ENCODE results near the gene MYCN. TPM values are rescaled to one million over a fixed set of nuclear protein-coding genes. Genes with fewer than 3 reads are reported as not detected.
"Not testable (repeated sequence)": the region's sequence is repeated elsewhere in the genome, so short reads cannot be mapped to it uniquely, and the experiment has no call there.

Gene MYCN
- polyA plus RNA-seq (ENCODE audit: insufficient read length), result 6.3 TPM

DNA sequence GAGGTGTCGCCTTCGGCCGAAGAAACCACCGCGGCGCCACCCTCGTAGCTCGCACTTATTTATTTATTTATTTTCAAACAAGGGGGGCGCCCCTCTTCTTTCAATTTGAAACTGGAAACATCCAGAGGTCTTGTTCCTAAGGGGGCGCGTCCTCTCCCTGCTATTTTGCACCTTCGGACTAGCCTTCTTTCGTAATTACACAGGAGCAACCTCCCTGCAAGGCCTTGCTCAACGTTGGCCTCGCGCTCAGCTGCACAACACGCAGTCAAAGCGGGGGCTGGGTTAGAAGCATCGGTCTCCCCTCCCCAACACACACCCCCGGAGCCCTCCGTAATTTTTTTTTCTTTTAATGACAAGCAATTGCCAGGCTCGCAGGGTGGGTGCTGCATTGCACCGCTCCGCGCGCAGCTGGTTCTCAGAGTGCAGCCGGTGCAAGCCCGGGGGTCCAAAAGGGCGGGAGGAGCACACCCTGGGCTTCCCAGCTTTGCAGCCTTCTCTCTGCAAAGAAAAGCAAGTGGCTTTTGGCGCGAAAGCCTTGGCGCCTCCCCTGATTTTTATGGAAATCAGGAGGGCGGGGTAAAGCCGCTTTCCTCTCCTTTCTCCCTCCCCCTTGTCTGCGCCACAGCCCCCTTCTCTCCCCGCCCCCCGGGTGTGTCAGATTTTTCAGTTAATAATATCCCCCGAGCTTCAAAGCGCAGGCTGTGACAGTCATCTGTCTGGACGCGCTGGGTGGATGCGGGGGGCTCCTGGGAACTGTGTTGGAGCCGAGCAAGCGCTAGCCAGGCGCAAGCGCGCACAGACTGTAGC, at the start of gene MYCN:
TSS of gene MYCN (plus strand) at position 697 of the 807 bp plus-strand sequence. CDS start 1,515 bp downstream, outside the sequence.
- peak; percentile 77 for DNase-seq

DNA sequence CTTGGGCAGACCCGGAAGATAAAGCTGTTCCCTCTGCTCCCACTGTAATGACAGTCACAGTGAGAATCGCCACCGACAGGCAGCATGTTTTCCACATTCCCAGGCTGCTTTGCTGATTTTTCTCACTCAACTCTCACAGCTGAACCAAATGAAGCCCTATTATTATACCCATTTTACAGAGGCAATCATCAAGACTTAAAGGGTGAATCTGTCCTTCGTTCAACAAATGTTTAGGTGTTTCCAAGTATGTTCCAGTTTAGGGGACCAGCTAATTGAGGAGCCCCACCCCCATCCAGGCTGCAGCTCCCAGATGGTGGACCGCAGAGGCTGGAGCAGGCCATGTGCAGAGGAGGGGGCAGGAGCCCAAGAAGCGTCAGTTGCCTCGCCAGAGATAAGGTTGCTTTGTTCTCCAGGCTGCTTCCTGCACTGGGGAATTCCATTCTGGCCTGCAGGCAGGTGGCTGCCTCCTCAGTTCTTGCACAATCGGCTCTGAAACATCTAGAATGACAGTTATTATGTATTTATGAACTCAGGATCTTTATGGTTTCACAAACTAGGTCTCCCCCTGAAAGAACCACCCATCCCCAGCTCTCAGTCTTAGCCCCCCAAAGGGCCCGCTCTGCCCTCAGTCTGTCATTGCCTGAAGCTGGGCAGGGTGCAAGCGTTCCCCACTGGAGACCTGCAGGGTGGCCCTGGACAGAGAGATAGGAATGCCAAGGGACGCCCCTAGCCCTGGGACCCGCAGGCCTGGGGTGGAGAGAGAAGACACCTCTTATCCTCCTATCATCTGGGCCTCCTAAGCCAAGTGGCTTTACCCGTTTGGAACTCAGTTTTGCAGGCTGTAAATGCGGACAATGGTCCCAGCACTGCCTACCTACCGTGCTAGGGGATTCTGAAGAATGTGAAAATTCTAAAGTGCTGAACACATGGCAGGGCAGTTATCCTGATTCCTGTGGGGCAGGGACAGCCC, 49.1 kb upstream of the MYCN start:
- no peak for DNase-seq

DNA sequence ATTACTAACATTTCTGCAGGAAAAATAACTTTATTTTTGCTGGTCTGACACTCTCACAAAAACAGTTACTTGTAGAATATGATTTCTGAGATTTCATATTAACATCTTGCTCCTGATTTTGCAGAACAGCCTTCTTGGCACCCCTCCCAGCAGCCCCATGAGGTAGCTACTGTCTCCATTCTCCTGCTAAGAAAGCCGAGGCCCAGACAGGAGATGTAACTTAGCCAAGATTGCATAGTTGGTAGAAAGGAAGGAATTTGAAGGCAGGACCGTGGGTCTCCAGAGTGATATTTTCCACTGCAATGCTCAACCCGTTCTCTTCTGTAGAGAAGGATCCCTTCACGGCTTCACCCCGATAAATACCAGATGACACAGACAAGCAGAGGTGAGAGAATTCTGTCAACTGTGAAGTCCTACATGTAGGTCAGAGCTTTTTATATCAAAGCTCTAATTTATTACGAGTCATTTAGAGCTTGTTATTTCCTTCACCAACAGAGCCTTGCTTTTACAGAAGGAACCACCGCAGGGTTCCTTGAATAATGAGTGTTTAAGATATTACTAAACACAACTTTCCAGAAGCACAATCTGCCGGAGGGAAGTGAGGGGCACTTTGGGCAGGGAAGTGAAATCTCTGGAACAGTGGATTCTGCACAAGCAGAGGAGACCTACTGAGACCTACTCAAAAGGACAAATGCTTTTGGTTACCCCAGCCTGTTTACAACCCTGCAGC, 48.0 kb upstream of the MYCN start:
- no peak for DNase-seq

DNA sequence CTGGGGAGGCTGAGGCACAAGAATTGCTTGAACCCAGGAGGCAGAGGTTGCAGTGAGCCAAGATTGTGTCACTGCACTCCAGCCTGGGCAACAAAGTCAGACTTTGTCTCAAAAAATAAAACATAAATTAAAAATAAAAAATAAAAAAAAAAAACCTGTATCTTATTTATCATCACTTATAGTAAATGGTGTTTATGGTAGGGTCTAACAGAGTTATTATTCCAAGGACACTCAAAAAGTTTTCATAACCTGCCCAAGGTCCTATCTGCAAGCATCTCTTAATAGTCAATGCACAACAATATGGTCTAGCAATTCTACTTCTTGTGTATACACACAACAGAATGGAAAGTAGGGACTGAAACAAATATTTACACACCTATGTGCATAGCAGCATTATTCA, 47.3 kb upstream of the MYCN start:
- no peak for DNase-seq

DNA sequence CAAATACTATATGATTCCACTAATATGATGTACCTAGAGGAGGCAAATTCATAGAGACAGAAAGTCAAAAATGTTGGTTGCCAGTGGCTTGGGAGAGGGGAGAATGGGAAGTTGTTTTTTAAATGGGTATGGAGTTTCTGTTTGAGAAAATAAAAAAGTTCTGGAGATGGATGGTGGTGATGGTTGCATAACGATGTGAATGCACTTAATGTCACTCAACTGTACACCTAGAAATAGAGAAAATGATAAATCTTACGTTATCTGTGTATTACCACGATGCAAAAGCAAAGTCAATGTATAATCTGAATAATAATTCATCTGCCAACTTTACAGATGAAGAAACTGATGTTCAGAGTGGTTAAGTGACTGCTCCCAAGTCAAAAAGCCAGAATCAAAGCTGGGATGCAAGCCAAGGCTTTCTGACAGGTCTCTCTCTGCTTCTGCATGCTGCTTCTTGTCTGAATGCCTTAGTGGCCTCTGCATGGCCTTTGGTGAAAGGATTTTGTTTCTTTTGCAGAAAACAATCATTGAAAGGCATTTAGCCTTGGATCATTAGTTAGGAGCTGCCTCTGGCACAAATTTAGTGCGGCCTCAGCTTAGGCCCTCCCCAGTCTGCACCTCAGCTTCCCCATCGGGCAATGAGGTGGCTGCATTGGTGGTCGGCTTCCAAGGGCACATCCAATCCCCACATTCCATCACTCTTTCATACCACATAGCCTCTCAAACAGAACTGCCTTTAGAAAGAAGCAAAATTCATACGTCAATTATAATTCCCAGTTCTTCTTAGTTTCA, 46.5 kb upstream of the MYCN start:
- no peak for DNase-seq

DNA sequence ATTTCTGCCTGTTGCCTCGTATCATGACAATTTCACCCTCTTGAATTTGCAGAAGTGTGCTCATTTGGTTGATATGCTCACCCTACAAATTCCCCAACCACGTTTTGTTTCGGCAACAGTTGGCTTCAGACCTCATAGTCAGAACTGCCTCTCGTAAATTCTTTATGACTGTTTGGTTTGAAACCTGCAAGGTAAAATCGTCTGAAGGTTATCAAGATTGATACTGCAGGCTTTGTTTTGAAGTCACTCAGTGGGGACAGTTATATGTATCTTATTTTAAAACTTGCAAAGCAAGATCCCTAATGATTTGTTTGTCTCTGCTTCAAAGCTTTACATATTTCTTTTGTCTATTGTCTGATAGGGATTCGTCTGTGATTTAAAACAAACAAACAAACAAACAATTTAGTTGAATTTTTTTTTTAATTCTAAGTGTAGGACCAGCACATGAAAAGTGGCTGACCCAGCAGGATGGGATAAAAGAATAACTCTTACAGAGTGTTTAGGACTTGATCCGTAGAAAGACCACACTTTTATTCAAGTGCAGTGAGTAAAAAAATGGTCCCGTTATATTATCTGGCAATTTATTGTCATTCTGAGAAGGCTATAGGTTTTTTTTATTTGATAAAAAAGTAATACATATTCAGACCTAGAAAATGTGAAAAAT, 45.7 kb upstream of the MYCN start:
- DNase-seq, result no peak

DNA sequence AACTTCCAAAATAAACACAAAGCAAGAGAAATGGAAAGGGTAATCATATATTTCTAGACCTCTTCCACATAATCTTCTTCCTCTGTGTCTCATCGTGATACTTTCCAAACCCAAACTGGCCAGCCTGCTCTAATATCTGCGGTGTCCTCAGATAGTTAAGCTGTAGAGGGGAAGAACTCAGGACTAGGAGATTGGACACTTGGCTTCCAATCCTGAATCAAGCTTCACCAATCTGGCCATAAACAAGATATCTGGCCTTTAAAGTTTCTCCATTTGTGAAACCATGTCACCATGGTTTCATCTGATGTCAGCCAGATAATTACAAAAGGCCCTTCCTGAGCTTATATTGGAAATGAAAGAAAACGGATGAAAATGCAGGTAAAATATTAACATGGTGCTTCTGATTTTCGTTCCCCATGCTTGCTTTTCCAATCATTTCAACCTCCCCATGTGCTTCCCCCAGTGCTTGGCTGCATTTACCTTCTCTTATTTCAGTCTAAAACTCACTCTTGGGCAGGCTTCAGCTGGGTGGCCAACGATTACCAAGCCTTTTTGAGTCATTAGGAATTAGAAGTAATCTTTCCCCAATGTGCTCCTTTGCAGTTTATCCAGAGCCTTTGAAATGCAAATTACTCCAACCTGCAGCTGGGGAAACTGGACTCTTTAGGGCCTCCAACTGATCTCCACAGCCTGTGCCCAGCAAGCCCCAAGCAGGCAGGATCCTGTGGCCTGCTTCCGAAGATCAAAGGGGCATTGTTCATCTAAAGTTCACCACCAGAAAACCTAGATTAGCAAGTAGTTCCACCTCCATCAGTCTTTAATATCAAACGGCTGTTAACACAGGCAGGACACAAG, 44.5 kb upstream of the MYCN start:
- DNase-seq, result no peak

DNA sequence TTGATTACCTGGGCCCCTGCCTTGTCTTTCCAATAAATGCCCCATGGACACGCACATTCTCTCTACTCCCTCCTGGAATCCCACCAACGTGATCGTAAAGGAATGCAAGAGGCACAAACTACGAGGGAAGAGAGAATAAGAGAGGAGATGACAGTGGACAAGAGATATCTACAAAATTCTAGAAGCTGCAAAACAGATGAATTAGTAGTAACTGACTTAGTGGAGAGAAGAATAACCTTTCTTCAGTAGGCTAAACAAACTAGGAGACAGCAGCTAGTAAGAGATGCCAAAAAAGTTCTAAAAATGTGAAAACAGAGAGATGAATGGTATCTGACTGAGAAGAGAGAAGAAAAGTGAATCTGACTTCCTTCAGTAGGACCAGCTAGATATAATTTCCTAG, 43.5 kb upstream of the MYCN start:
- no peak for DNase-seq

DNA sequence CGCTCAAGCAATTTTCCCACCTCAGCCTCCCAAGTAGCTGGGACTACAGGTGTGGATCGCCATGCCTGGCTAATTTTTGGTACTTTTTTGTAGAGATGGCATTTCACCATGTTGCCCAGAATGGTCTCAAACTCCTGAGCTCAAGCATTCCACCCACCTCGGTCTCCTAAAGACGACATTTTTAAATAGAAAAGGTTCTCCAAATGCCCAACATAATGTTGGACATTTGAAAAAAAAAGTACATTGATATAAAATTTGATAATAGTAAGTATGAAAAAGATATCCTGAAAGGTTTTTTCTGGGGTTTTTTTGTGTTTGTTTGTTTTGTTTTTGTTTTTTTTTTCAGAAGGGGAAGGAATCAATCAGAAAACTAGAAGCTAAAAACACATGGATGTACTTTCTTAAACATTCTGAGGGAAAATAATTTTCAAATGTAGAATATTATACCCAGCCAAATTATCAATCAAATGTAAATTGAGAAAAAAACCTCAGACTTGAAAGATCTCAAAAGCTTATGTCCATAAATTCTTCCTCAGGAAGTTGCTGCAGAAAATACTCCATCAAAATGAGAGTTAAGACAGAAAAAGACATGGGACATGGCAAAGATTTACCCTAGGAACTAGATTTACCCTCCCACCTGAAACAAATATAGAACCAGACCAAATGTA, 42.8 kb upstream of the MYCN start:
- no peak for DNase-seq

DNA sequence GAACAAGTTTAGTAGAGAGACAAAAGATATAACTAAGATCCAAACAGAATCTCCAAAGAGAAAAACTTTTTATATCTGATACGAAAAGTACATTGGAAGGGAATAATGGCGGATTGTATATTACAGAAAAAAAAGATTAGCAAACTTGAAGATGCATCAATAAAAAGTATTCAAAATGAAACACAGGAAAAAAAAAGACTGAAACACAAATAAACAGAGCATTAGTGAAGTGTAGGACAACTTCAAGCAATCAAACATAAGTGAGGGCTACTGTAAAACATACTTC, 41.1 kb upstream of the MYCN start:
- no peak for DNase-seq

DNA sequence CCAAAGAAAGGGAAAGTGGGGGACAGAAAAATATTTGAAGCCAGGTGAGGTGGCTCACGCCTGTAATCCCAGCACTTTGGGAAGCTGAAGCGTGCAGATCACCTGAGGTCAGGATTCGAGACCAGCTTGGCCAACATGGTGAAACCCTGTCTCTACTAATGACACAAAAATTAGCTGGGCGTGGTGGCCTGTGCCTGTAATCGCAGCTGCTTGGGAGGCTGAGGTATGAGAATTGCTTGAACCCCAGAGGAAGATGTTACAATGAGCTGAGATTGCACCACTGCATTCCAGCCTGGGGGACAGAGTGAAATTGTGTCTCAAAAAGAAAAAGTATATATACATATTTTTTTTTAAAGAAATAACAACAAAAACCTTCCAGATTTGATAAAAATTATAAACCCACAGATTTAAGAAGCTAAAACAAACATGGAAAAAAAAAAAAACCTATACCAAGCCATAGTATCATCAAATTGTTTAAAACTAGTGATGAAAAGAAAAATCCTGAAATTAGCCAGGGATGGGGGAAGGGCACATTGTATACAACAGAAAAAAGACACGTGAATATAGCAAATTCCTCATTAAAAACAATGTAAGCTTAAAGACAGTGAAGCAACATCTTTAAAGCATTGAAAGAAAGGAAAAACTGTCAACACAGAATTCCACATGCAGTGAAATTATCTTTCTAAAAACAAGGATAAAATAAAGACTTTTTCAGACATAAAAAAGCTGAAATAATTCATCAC, 40.4 kb upstream of the MYCN start:
- no peak for DNase-seq

DNA sequence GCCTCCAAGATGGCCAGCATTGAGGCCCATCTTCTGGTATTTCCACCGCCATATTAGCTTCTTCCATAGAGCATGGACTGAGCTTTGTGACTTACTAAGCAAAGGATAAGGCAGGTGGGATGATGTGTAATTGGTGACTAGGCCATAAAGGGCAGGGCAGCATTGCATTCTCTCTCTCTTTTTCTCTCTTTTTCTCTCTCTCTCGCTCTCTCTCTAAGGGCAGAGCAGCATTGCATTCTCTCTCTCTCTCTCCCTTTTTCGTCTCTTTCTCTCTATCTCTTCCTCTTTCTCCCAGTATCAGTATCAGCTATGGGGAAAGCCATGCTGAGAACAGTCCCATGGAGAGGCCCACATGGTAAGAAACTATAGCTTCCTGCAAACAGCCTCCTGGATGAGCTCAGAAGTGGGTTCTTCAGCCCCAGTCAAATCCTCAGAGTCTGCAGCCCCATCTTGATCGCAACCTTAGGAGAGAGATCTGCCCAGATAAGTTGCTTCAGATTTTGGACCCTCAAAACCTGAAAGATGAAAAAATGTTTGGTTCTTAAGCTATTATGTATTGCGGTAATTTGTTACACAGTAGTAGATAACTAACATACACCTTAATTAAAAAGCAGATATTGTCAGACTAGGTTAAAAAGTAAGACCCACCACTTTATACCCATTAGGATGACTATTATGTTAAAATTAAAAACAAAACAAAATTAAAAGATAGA, 39.1 kb upstream of the MYCN start:
- no peak for DNase-seq

DNA sequence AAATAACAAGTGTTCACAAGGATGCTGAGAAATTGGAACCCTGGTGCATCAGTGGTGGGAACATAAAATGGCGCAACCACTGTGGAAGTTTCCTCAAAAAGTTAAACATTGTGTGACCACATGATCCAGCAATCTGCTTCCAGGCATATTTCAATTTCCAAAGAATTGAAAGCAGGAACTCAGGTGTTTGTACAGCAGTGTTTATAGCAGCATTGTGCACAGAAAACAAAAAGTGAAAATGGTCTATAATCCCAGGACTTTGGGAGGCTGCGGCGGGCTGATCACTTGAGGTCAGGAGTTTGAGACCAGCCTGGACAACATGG, 38.6 kb upstream of the MYCN start:
- DNase-seq, result no peak

DNA sequence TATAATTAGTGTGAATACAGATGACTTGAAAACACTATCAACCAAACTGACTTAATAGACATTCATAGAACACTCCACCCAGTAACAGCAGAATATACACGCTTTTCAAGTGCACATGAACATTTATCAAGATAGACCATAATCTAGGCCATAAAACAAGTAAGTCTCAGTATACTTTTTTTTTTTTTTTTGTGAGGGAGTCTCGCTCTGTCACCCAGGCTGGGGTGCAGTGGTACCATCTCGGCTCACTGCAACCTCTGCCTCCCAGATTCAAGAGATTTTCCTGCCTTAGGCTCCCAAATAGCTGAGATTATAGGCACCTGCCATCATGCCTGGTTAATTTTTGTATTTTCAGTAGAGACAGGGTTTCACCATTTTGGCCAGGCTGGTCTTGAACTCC, 36.4 kb upstream of the MYCN start:
- DNase-seq, result not testable (repeated sequence)

DNA sequence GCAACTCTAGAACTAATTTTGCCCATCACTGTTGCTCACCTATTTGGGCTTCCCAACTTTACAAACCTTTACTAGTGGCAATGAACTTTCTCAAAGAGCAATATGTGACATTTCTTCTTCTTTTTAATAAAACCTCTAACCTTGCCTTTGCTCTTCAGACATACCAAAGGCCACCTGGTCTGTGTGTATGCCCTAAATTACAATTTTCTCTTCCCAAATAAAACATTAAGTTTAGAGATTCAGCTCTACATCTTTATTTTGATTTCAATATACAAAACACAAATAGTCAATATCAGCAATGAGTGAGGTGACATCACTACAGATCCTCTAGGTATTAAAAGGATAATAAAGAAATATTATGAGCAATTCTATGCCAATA, 35.1 kb upstream of the MYCN start:
- DNase-seq, result no peak

DNA sequence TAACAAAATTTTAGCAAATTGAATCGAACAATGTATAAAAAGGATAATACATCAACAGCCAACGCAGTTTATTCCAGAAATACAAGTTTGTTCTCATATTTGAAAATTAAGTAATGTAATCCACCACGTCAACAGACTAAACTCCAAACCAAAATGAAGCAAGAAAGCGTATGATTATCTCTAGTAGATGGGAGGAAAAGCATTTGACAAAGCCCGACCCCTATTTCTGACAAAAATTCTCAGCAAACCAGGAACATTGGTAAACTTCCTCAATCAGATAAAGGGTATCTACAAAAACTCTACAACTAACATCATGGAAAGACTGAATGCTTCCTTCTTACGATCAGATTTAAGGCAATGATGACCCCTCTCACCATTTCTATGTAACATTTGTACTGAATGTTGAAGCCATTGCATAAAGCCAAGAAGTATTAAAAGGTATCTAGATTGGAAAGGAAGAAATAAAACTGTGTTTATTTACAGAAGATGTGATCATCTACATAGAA, 34.3 kb upstream of the MYCN start:
- DNase-seq, result no peak

DNA sequence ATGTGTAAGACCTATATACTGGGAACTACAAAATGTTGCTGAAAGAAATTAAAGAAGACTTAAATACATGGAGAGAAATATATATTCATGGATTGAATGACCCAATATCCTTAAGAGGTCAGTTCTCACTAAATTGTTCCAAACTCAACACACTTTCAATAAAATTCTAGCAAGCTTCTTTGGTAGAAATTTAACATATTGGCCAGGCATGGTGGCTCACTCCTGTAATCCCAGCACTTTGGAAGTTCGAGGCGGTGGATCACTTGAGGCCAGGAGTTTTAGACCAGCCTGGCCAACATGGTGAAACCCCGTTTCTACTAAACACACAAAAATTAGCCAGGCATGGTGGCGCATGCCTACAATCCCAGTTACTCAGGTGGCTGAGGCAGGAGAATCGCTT, 33.6 kb upstream of the MYCN start:
- DNase-seq, result no peak

DNA sequence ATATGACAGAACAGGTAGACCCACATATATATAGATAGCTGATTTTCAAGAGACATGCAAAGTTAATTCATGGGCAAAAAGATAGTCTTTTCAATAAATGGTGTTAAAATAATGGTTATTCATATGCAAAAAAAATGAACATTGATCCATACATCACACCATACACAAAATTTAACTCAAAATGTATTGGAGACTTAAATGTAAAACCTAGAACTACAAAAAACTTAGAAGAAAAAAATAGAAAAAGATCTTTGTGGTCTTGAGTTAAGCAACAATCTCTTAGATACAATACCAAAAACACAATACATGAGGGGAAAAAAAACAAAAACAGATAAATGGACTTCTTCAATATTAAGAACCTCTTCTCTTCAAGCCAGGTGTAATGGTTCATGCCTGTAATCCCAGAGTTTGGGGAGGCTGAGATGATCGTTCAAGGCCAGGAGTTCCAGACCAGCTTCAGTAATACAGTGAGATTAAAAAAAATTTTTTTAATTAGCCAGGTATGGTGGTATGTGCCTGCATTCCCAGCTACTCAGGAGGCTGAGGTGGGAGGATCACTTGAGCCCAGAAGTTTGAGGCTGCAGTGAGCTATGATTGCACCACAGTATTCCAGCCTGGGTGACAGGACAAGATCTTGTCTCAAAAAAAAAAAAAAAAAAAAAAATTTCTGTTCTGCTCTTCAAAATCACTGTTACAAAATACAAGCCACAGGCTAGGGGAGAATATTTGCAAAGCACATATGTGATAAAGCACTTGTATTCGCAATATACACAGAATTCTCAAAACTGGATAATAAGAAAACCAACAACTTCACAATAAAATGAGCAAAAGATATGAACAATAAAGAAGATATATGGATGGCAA, 32.7 kb upstream of the MYCN start:
- no peak for DNase-seq

Measured in hindlimb muscle (tissue), 1 donor.